HEK293 (cell line): Measurements from ENCODE around the gene TEX2.

Experiments used
- BCL11A ChIP-seq: fragments of 450-650 bp; formaldehyde crosslinking; IDR thresholded peaks from 2 replicates; pipeline ENCODE4 v1.5.1; 2016; ENCODE audit warnings: low read depth, missing biosample characterization, missing genetic modification characterization
- HOXC10 ChIP-seq: sonication (generic); formaldehyde crosslinking; IDR thresholded peaks from 2 replicates; pipeline ENCODE4 v1.8.1; 2023; ENCODE audit warnings: mild to moderate bottlenecking, missing genetic modification reagents
- KLF9 ChIP-seq: fragments of 450-650 bp; formaldehyde crosslinking; IDR thresholded peaks from 2 replicates; pipeline ENCODE4 v1.5.1; 2016; ENCODE audit warnings: missing biosample characterization, missing genetic modification characterization, low read depth
- MEIS1 ChIP-seq: sonication (generic); formaldehyde crosslinking; IDR thresholded peaks from 2 replicates; pipeline ENCODE4 v1.8.1; 2022; ENCODE audit warnings: missing genetic modification reagents, mild to moderate bottlenecking, borderline replicate concordance
- SETDB1 ChIP-seq: IDR thresholded peaks from one replicate; pipeline ENCODE4 v1.6.1; 2017; ENCODE audit warnings: mild to moderate bottlenecking, low read length, moderate library complexity, mixed read lengths; ENCODE audit not compliant: insufficient read length
- SP3 ChIP-seq: fragments of 450-650 bp; formaldehyde crosslinking; IDR thresholded peaks from 2 replicates; pipeline ENCODE4 v1.5.1; 2016; ENCODE audit warnings: missing biosample characterization, missing genetic modification characterization
- ZBTB17 ChIP-seq: fragments of 450-650 bp; formaldehyde crosslinking; IDR thresholded peaks from 2 replicates; pipeline ENCODE4 v1.5.1; 2016; ENCODE audit warnings: missing biosample characterization, missing genetic modification characterization
- ZBTB21 ChIP-seq: fragments of 450-650 bp; formaldehyde crosslinking; IDR thresholded peaks from 2 replicates; pipeline ENCODE4 v1.5.1; 2017; ENCODE audit warnings: missing biosample characterization, missing genetic modification characterization
- ZNF114 ChIP-seq: fragments of 450-650 bp; formaldehyde crosslinking; IDR thresholded peaks from 2 replicates; pipeline ENCODE4 v1.5.0; 2017; ENCODE audit warnings: missing biosample characterization, missing genetic modification characterization
- ZNF132 ChIP-seq: fragments of 450-650 bp; formaldehyde crosslinking; IDR thresholded peaks from 2 replicates; pipeline ENCODE4 v1.5.1; 2017; ENCODE audit warnings: missing biosample characterization, missing genetic modification characterization, borderline replicate concordance
- ZNF24 ChIP-seq: fragments of 450-650 bp; formaldehyde crosslinking; IDR thresholded peaks from 2 replicates; pipeline ENCODE4 v1.5.1; 2016; ENCODE audit warnings: missing biosample characterization, missing genetic modification characterization
- ZNF266 ChIP-seq: fragments of 450-650 bp; formaldehyde crosslinking; IDR thresholded peaks from 2 replicates; pipeline ENCODE4 v1.5.1; 2016; ENCODE audit warnings: missing biosample characterization, missing genetic modification characterization, low read depth
- ZNF311 ChIP-seq: fragments of 450-650 bp; formaldehyde crosslinking; IDR thresholded peaks from 2 replicates; pipeline ENCODE4 v1.5.1; 2017; ENCODE audit warnings: missing biosample characterization, missing genetic modification characterization, borderline replicate concordance
- ZNF350 ChIP-seq: fragments of 450-650 bp; formaldehyde crosslinking; IDR thresholded peaks from 2 replicates; pipeline ENCODE4 v1.5.0; 2017; ENCODE audit warnings: missing biosample characterization, mild to moderate bottlenecking, missing genetic modification characterization
- ZNF37A ChIP-seq: fragments of 450-650 bp; IDR thresholded peaks from 2 replicates; pipeline ENCODE4 v1.5.1; 2018; ENCODE audit warnings: missing biosample characterization, missing genetic modification characterization
- ZNF558 ChIP-seq: fragments of 450-650 bp; formaldehyde crosslinking; IDR thresholded peaks from 2 replicates; pipeline ENCODE4 v1.5.1; 2016; ENCODE audit warnings: missing biosample characterization, missing genetic modification characterization
- ZNF585B ChIP-seq: fragments of 450-650 bp; formaldehyde crosslinking; IDR thresholded peaks from 2 replicates; pipeline ENCODE4 v1.5.1; 2016; ENCODE audit warnings: missing biosample characterization, missing genetic modification characterization
- ZNF623 ChIP-seq: fragments of 450-650 bp; formaldehyde crosslinking; IDR thresholded peaks from 2 replicates; pipeline ENCODE4 v1.5.1; 2016; ENCODE audit warnings: missing biosample characterization, missing genetic modification characterization
- ZNF626 ChIP-seq: fragments of 450-650 bp; sonication (Bioruptor Pico); formaldehyde crosslinking; IDR thresholded peaks from 2 replicates; pipeline ENCODE4 v1.5.1; 2018; ENCODE audit warnings: missing biosample characterization, missing genetic modification characterization, inconsistent platforms
- ZNF670 ChIP-seq: fragments of 450-650 bp; formaldehyde crosslinking; IDR thresholded peaks from 2 replicates; pipeline ENCODE4 v1.5.1; 2016; ENCODE audit warnings: missing biosample characterization, missing genetic modification characterization, low read depth
- ZNF707 ChIP-seq: fragments of 450-650 bp; formaldehyde crosslinking; IDR thresholded peaks from 2 replicates; pipeline ENCODE4 v1.5.1; 2016; ENCODE audit warnings: missing biosample characterization, missing genetic modification characterization
- ZNF792 ChIP-seq: fragments of 450-650 bp; formaldehyde crosslinking; IDR thresholded peaks from 2 replicates; pipeline ENCODE4 v1.5.1; 2016; ENCODE audit warnings: missing biosample characterization, missing genetic modification characterization
- ZNF837 ChIP-seq: fragments of 450-650 bp; formaldehyde crosslinking; IDR thresholded peaks from 2 replicates; pipeline ENCODE4 v1.5.1; 2016; ENCODE audit warnings: missing biosample characterization, missing genetic modification characterization
- ZNF843 ChIP-seq: fragments of 450-650 bp; formaldehyde crosslinking; IDR thresholded peaks from 2 replicates; pipeline ENCODE4 v1.5.1; 2016; ENCODE audit warnings: missing biosample characterization, missing genetic modification characterization
- TF ChIP-seq, protein P1 (sequence below): fragments of 450-650 bp; formaldehyde crosslinking; IDR thresholded peaks from 2 replicates; pipeline ENCODE4 v1.5.1; 2016; ENCODE audit warnings: missing biosample characterization, missing genetic modification characterization
- TF ChIP-seq, protein P2 (sequence below): fragments of 450-650 bp; formaldehyde crosslinking; IDR thresholded peaks from 2 replicates; pipeline ENCODE4 v1.5.1; 2017; ENCODE audit warnings: missing biosample characterization, missing genetic modification characterization
- TF ChIP-seq, protein P3 (sequence below): fragments of 450-650 bp; formaldehyde crosslinking; IDR thresholded peaks from 2 replicates; pipeline ENCODE4 v1.5.1; 2016; ENCODE audit warnings: missing biosample characterization, missing genetic modification characterization
- TF ChIP-seq, protein P4 (sequence below): fragments of 450-650 bp; formaldehyde crosslinking; IDR thresholded peaks from 2 replicates; pipeline ENCODE4 v1.5.1; 2017; ENCODE audit warnings: missing biosample characterization, mild to moderate bottlenecking, missing genetic modification characterization, moderate library complexity
- TF ChIP-seq, protein P5 (sequence below): fragments of 450-650 bp; formaldehyde crosslinking; IDR thresholded peaks from 2 replicates; pipeline ENCODE4 v1.5.1; 2016; ENCODE audit warnings: missing biosample characterization, missing genetic modification characterization, borderline replicate concordance

Gene TEX2

DNA sequence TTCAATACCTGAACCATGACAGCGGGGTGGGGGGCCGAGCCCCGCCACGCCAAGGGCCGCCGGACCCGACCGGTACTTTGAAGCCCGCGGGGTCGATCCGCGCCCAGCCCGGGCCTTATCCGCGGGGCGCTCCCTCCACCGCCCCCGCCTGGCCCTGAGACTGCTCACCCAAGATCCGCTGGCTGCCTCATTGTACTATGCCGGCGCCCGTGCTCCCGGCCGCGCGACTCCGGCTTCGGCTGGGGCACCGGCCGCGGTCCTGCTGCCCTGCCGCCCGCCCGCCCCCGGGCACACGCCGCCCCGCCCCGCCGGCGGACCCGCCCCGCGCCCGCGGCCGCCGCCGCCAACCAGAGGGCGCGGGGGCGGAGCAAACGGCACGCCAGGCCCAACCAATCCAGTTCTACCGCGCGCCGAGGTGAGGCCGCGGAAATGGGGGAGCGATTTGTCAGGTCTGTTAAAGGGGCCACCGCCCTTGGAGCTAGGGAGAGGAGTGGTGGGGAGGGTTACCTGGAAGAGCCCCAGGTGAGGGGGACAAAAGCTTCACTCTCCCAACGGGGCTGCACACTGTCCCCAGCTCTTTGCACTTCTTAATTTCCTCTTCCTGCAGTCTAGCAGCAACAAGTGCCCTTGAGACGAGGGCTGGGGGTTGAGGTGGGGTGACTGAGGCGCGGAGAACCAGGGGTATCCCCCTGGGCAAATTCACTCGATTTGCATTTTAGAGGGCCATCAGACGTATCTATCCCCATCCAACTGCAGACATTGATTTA is at the start of gene TEX2 (continued):
- TF ChIP-seq, protein P1, sequence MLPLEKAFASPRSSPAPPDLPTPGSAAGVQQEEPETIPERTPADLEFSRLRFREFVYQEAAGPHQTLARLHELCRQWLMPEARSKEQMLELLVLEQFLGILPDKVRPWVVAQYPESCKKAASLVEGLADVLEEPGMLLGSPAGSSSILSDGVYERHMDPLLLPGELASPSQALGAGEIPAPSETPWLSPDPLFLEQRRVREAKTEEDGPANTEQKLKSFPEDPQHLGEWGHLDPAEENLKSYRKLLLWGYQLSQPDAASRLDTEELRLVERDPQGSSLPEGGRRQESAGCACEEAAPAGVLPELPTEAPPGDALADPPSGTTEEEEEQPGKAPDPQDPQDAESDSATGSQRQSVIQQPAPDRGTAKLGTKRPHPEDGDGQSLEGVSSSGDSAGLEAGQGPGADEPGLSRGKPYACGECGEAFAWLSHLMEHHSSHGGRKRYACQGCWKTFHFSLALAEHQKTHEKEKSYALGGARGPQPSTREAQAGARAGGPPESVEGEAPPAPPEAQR (tag by site-specific recombination), result no peak
- TF ChIP-seq MEIS1 (CRISPR knock-in tag), result no peak
- no peak; the same call in 1 of the 2 replicates for TF ChIP-seq SP3 (tag by site-specific recombination)
- no peak for TF ChIP-seq ZNF837 (tag by site-specific recombination)
- no peak for TF ChIP-seq ZNF792 (tag by site-specific recombination)
- no peak for TF ChIP-seq ZNF843 (tag by site-specific recombination)
- TF ChIP-seq ZNF623 (tag by site-specific recombination), result no peak
- TF ChIP-seq, protein P2, sequence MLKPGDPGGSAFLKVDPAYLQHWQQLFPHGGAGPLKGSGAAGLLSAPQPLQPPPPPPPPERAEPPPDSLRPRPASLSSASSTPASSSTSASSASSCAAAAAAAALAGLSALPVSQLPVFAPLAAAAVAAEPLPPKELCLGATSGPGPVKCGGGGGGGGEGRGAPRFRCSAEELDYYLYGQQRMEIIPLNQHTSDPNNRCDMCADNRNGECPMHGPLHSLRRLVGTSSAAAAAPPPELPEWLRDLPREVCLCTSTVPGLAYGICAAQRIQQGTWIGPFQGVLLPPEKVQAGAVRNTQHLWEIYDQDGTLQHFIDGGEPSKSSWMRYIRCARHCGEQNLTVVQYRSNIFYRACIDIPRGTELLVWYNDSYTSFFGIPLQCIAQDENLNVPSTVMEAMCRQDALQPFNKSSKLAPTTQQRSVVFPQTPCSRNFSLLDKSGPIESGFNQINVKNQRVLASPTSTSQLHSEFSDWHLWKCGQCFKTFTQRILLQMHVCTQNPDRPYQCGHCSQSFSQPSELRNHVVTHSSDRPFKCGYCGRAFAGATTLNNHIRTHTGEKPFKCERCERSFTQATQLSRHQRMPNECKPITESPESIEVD (tag by site-specific recombination), result no peak
- TF ChIP-seq, protein P3, sequence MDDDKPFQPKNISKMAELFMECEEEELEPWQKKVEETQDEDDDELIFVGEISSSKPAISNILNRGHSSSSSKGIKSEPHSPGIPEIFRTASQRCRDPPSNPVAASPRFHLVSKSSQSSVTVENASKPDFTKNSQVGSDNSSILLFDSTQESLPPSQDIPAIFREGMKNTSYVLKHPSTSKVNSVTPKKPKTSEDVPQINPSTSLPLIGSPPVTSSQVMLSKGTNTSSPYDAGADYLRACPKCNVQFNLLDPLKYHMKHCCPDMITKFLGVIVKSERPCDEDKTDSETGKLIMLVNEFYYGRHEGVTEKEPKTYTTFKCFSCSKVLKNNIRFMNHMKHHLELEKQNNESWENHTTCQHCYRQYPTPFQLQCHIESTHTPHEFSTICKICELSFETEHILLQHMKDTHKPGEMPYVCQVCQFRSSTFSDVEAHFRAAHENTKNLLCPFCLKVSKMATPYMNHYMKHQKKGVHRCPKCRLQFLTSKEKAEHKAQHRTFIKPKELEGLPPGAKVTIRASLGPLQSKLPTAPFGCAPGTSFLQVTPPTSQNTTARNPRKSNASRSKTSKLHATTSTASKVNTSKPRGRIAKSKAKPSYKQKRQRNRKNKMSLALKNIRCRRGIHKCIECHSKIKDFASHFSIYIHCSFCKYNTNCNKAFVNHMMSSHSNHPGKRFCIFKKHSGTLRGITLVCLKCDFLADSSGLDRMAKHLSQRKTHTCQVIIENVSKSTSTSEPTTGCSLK, result no peak
- no peak for TF ChIP-seq ZNF707 (tag by site-specific recombination)
- no peak for TF ChIP-seq ZNF37A (tag by site-specific recombination)
- TF ChIP-seq ZNF626, result no peak
- TF ChIP-seq ZNF350 (tag by site-specific recombination), result no peak
- peak; percentile 91 for TF ChIP-seq ZBTB17 (tag by site-specific recombination)
- no peak for TF ChIP-seq HOXC10
- TF ChIP-seq ZNF24 (tag by site-specific recombination), result no peak
- no peak for TF ChIP-seq ZNF114
- no peak for TF ChIP-seq ZNF670 (tag by site-specific recombination)
- no peak for TF ChIP-seq ZNF311 (tag by site-specific recombination)
- no peak for TF ChIP-seq SETDB1
- no peak for TF ChIP-seq ZNF585B
- TF ChIP-seq, protein P4, sequence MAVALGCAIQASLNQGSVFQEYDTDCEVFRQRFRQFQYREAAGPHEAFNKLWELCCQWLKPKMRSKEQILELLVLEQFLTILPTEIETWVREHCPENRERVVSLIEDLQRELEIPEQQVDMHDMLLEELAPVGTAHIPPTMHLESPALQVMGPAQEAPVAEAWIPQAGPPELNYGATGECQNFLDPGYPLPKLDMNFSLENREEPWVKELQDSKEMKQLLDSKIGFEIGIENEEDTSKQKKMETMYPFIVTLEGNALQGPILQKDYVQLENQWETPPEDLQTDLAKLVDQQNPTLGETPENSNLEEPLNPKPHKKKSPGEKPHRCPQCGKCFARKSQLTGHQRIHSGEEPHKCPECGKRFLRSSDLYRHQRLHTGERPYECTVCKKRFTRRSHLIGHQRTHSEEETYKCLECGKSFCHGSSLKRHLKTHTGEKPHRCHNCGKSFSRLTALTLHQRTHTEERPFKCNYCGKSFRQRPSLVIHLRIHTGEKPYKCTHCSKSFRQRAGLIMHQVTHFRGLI (tag by site-specific recombination), result no peak; the same call in 1 of the 2 replicates
- TF ChIP-seq, protein P5, sequence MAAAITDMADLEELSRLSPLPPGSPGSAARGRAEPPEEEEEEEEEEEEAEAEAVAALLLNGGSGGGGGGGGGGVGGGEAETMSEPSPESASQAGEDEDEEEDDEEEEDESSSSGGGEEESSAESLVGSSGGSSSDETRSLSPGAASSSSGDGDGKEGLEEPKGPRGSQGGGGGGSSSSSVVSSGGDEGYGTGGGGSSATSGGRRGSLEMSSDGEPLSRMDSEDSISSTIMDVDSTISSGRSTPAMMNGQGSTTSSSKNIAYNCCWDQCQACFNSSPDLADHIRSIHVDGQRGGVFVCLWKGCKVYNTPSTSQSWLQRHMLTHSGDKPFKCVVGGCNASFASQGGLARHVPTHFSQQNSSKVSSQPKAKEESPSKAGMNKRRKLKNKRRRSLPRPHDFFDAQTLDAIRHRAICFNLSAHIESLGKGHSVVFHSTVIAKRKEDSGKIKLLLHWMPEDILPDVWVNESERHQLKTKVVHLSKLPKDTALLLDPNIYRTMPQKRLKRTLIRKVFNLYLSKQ (tag by site-specific recombination), result no peak
- TF ChIP-seq BCL11A (tag by site-specific recombination), result no peak
- TF ChIP-seq ZBTB21 (tag by site-specific recombination), result no peak
- TF ChIP-seq ZNF132 (tag by site-specific recombination), result no peak
- TF ChIP-seq ZNF558 (tag by site-specific recombination), result no peak
- peak; percentile 13; the same call in 1 of the 2 replicates for TF ChIP-seq KLF9 (tag by site-specific recombination)
- TF ChIP-seq ZNF266 (tag by site-specific recombination), result no peak
